K562 (cell line): ENCODE results near the gene USP24. TPM values are rescaled to one million over a fixed set of nuclear protein-coding genes. Genes with fewer than 3 reads are reported as not detected.

Experiments
- FOSL1 ChIP-seq: fragments of 200-800 bp; sonication (Bioruptor generic); conservative IDR thresholded peaks from 2 replicates; pipeline ENCODE4 v1.6.1; 2016; ENCODE audit warnings: missing genetic modification characterization, missing compliant biosample characterization
- FOXA1 ChIP-seq: fragments of 450-650 bp; IDR thresholded peaks from 2 replicates; pipeline ENCODE4 v1.6.1; 2016; ENCODE audit warnings: mild to moderate bottlenecking, borderline replicate concordance
- FOXP4 ChIP-seq: sonication (generic); formaldehyde crosslinking; IDR thresholded peaks from 2 replicates; pipeline ENCODE4 v1.8.0; 2022; ENCODE audit warnings: mild to moderate bottlenecking, missing genetic modification reagents, borderline replicate concordance
- GATAD2A ChIP-seq: fragments of 450-650 bp; IDR thresholded peaks from 2 replicates; pipeline ENCODE4 v1.6.1; 2017
- MIER1 ChIP-seq: fragments of 450-650 bp; IDR thresholded peaks from 2 replicates; pipeline ENCODE4 v1.6.1; 2016; ENCODE audit warnings: antibody characterized with exemption, mild to moderate bottlenecking, low read depth
- NCOA2 ChIP-seq, 2 experiments: fragments of 450-650 bp; IDR thresholded peaks; 2 replicates each; pipeline ENCODE4 v1.6.1; 2018; ENCODE audit warnings: mild to moderate bottlenecking in 2 of 2, moderate library complexity in 1 of 2; ENCODE audit not compliant: partially characterized antibody in 2 of 2
- POLR2H ChIP-seq: IDR thresholded peaks from 2 replicates; pipeline ENCODE4 v1.6.1; 2016; ENCODE audit warnings: missing genetic modification characterization, low read depth, mild to moderate bottlenecking, control low read depth, missing compliant biosample characterization, moderate library complexity
- PPARD ChIP-seq: fragments of 250-450 bp; sonication (Bioruptor Pico); IDR thresholded peaks from 2 replicates; pipeline ENCODE4 v1.8.0; 2022; ENCODE audit warnings: inconsistent platforms, mild to moderate bottlenecking, moderate library complexity
- SMAD1 ChIP-seq: fragments of 150-350 bp; IDR thresholded peaks from 2 replicates; pipeline ENCODE4 v1.6.1; 2014; ENCODE audit warnings: low read length, low read depth; ENCODE audit not compliant: partially characterized antibody
- THRA ChIP-seq: fragments of 450-650 bp; IDR thresholded peaks from 2 replicates; pipeline ENCODE4 v1.6.1; 2017; ENCODE audit warnings: mild to moderate bottlenecking, moderate library complexity
- ZNF280B ChIP-seq: fragments of 250-450 bp; sonication (Bioruptor Pico); IDR thresholded peaks from 2 replicates; pipeline ENCODE4 v1.5.1; 2021; ENCODE audit warnings: mild to moderate bottlenecking
- ZNF318 ChIP-seq, 2 experiments: fragments of 450-650 bp; IDR thresholded peaks; 2 replicates each; pipeline ENCODE4 v1.6.1; 2016; ENCODE audit warnings: mild to moderate bottlenecking in 2 of 2, borderline replicate concordance in 1 of 2, low read depth in 1 of 2, moderate library complexity in 1 of 2
- ZNF445 ChIP-seq: fragments of 250-450 bp; sonication (Bioruptor Pico); IDR thresholded peaks from 2 replicates; pipeline ENCODE4 v1.4.0; 2020; ENCODE audit warnings: low read depth, mild to moderate bottlenecking, moderate library complexity
- ZNF830 ChIP-seq: fragments of 250-450 bp; sonication (Bioruptor Pico); IDR thresholded peaks from 2 replicates; pipeline ENCODE4 v1.5.0; 2021; ENCODE audit warnings: mild to moderate bottlenecking
- polyA plus RNA-seq, 8 experiments: library from polyadenylated mRNA; depleted of rRNA in 4 of 8; stranded (reverse) in 5 of 8; unstranded in 3 of 8; fragments of >200 nt; fragmentation: Nextera tagmentation in 2 of 8; fragmentation: Illumina TruSeq in 1 of 8; extraction: Ambion mirVana in 2 of 8; extraction: Trizol in 1 of 8; gene quantifications; 2 replicates each; pipeline versions ENCODE4 v1.2.1 to v1.2.3, GENCODE V29; 2011 to 2014; ENCODE audit warnings: inconsistent platforms in 1 of 8, missing spikeins in 1 of 8
- total RNA-seq, 7 experiments: library from RNA; depleted of rRNA in 6 of 7; stranded (reverse); fragments of >200 nt in 6 of 7; fragmentation: Illumina TruSeq in 2 of 7; extraction: Trizol in 2 of 7; gene quantifications; 2 replicates each; pipeline versions ENCODE4 v1.2.1 to v1.2.3, GENCODE V29; 2011 to 2021; ENCODE audit warnings: low replicate concordance in 1 of 7

Gene USP24
- total and polyA plus RNA-seq, 9 of the 15 experiments (the other 6 are each of a cell fraction or from before 2014, with no cell fraction given) = 7.7 to 62.6 (median 36.8) TPM

- no peak for TF ChIP-seq ZNF318 (IDR thresholded peaks at IDR 0.05; ENCODE audit: borderline replicate concordance in 1 of 2, low read depth in 1 of 2)
- TF ChIP-seq FOSL1 = peak; percentile 59
- no peak for TF ChIP-seq PPARD
- TF ChIP-seq SMAD1 = no peak
- TF ChIP-seq FOXP4 (CRISPR knock-in tag) = no peak
- no peak for TF ChIP-seq FOXA1
- TF ChIP-seq ZNF445 (CRISPR knock-in tag) = no peak
- TF ChIP-seq POLR2H = no peak
- TF ChIP-seq MIER1 = no peak
- no peak for TF ChIP-seq NCOA2 (IDR thresholded peaks at IDR 0.05; ENCODE audit: partially characterized antibody in 2 of 2)
- TF ChIP-seq ZNF280B (CRISPR knock-in tag) = no peak
- TF ChIP-seq THRA = no peak
- TF ChIP-seq GATAD2A = no peak
- TF ChIP-seq ZNF830 (CRISPR knock-in tag) = no peak
Measured at GRCh38 chr1:55204997-55205396, 10.2 kb downstream of the USP24 start (continued).
